GM19351 (cell line): Measurements from ENCODE around the gene CYB5A.

Source experiments
- ATAC-seq: cut with Tn5 transposase; IDR thresholded peaks from one replicate; pipeline ENCODE4 v1.9.1; 2021; ENCODE audit warnings: mild to moderate bottlenecking, moderate library complexity; ENCODE audit not compliant: unreplicated experiment

The CYB5A gene

DNA sequence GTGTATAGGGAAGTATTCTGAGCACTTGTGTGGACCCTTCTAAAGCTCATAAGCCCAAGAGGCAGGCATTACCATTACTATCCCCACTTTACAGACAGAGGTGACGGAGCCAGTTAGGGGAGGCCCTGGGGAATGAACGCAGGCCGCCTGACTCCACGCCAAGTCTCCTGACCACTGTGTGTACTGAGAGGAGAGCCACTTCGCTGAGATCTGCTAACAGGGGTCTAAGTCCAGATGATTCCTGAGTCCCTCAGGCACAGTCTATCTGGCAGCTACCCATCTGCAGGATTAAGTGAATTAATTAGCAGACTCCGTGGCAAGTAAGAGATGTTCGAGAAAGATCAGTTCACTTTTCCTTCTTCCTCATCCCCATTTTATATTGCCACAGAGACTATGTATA, 13.7 kb downstream of the CYB5A start:
- ATAC-seq = no peak

- no peak for ATAC-seq
Measured at GRCh38 chr18:74277296-74277695, 14.5 kb downstream of the CYB5A start.

DNA sequence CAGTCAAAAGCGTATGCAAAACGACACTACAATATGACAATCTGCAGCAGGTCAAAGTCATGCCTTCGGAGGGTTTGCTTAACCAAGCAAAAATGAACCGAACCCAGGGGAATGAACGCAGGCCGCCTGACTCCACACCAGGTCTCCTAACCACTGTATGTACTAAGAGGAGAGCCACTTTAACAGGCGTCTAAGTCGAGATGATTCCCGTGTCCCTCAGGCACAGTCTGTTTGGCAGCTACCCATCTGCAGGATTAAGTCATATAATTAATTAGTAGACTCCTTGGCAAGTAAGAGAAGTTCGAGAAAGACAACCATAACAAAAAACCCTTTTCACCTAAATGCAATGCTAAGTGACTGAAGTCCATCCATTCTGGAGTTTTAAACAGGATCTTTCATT, 15.2 kb downstream of the CYB5A start:
- no peak for ATAC-seq

DNA sequence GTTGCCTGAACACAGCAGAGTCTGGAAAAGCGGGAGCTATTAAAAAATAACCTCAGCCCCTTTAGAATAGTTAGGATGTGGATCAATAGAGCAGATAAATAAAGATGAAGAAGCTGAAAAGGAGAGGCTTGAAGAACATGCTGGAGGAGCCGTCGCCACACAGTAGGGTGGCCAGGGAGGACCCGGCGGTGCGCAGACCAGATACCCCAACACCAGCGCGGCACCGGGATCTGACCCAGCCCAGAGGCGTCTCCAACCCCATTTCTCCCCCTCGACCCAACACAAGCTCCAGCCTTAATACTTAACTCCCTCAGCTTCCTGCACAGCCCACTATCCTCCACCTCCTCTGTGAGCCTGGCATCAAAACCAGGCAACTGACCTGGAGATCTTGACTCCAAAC, 16.0 kb downstream of the CYB5A start:
- ATAC-seq = no peak

DNA sequence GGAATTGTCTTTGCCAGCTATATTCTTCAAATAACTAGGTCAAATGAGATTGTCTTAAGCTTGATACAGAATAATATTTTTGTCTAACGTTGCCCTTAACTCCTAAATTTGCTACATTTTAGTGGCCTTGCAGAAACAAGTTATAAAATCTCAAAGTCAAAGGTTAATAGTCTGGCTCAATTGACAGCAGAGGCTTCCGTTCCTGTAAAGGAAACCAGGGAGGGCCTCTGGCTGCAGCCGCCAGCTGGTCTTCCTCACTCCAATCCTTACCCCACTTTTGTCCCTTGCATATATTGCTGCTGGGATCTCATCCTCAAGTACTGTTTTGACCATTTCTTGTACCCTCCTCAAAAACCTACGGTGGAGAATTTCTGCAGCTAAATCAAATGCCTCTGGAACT, 17.1 kb downstream of the CYB5A start:
- no peak for ATAC-seq

DNA sequence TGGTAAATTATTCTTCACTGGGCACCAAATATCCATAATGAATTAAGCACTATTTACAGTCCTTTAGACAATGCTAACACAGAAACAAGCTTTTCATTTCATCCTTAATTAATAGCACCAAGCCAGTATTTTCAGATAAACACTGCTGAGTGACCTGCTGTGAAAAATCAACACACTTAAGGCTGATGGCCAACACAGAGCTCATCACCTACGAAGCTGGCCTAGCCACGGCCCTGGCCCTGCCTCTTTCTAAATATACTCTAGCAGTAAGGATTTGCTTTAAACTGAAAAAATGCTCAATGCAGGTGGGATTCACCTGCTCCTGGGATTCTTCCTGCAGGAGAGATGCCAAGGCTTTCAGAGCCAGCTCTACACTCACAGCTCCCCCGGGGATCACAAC, 18.4 kb downstream of the CYB5A start:
- no peak for ATAC-seq

DNA sequence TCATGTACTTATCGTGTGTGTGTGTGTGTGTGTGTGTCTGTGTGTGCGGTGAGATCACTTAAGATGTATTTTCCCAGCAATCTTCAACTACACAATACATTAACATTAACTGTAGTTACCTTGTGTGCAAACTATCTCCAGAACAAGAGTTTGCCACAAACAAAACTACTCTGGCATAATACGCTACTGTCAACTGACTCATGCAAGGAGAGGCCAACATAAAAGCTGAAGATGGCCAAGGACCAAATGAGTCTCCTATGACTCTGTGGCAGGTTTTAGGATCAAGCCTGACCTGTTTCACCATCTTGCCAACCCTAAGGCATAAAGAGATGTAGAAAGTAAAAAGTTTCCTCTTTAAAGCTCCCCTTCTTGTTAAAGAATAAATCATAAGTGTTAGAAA, 20.1 kb downstream of the CYB5A start:
- no peak for ATAC-seq

GRCh38 chr18:74268933-74269620, 22.7 kb downstream of the CYB5A start:
- ATAC-seq = no peak

DNA sequence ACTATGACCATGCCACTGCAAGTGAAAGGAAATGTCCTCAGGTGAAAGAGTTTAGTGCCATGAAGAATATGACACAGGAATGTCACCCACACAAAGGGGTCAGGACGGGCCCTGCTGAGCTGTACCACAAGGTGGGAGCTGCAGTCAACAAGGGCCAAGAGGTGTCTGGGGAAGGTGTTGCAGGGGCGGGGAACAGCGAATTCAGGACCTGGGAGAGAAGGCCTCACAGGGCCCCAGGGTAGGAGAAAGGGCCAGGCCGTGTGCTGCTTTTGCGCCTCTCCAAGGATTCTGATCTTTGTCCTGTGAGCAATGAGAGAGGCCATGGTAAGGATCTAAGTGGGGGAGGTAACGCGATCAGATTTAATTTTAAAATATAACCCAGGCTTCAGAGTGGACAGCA, 23.6 kb downstream of the CYB5A start:
- no peak for ATAC-seq

GRCh38 chr18:74266161-74266560, 25.6 kb downstream of the CYB5A start:
- no peak for ATAC-seq

- no peak for ATAC-seq
Measured at GRCh38 chr18:74265546-74266098, 26.1 kb downstream of the CYB5A start.

- peak; percentile 99 for ATAC-seq
Measured at GRCh38 chr18:74264303-74265020, 27.3 kb downstream of the CYB5A start.

- ATAC-seq = no peak
Measured at GRCh38 chr18:74261053-74261713, 30.6 kb downstream of the CYB5A start.

DNA sequence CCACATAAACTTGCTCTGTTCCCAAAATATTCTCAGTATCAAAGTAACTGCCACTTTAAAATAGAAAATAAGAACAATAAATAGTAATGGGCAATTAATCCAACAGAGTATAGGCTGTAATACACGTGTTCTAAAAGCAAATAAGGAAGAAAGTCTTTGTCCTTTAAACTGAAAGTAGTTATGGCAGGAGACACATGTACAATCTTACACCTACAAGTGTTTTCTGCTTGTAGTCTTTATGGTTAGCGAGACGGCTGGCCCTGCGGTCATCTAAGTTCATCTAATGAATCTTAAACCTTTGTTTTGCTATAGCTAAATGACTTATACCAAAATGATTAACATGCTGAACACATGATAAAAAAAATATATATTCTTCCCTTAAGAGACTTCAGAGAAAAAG, 32.4 kb downstream of the CYB5A start:
- no peak for ATAC-seq

DNA sequence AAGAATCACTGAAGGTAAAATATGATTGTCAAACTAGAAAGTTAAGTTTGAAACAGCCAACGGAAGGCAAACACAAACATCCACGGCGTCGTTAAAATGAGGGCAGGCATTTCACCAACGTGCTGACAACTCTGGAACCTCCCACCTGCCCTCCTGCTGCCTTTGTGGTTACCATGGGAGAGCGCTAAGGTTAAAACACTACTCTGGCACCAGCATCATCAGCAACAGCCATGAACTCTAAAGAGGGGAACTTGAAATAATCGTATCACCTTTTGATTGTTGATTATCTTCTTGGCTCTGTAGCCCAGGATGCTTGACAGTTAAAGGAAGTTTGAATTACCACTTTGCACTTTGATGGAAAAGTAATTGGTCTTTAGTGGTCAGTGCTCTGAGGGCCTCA, 34.7 kb downstream of the CYB5A start:
- no peak for ATAC-seq

DNA sequence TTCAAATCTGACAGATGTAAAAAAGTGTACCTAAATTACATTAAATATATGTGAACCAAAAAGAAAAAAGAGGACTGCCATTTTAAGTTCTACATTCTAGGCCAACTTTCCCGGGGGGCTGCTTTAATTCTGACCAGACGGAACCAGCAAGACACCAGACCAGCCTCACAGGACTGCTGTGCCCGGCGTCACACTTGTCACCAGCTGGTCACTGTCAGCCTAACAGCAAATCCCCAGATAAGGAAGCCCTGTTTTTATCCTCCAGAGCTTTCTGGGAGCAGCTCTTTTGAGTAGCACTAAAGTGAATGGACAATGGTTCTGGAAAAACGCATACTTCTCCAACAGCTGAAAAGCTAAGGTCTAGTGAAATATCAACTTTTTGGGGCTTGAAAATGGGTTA, 35.6 kb downstream of the CYB5A start:
- ATAC-seq = no peak

- no peak for ATAC-seq
Measured at GRCh38 chr18:74255131-74255616, 36.6 kb downstream of the CYB5A start.

GRCh38 chr18:74252039-74252395, 39.7 kb downstream of the CYB5A start:
- no peak for ATAC-seq

- ATAC-seq = no peak
Measured at GRCh38 chr18:74251297-74252038, 40.3 kb downstream of the CYB5A start.

DNA sequence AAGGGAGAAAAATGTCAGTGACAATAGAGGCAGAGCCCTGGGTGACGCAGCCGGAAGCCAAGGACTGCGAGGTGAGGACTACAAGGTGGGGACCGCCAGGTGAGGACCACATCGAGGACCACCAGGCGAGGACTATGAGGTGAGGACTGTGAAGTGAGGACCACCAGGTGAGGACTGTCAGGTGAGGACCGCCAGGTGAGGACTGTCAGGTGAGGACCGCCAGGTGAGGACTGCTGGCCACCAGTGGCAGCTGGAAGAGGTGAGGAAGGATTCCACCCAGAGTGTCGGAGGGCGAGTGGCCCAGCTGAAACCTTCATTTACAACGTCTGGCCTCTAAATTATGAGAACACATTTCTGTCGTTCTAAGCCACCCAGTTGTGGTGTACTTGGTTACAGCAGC, 41.6 kb downstream of the CYB5A start:
- ATAC-seq = no peak
